NOMO-1 (cell line): ENCODE data around the gene RCC1.
"Not testable (repeated sequence)": the region's sequence is repeated elsewhere in the genome, so short reads cannot be mapped to it uniquely, and the experiment has no call there.

Experiments
- DNase-seq, 2 experiments: peaks; one replicate each; lab custom pipeline; 2025; ENCODE audit not compliant: unreplicated experiment in 2 of 2; lab: John Stamatoyannopoulos, UW

The RCC1 gene

GRCh38 chr1:28540651-28541050 is 34.8 kb downstream of the RCC1 start:
- DNase-seq: no peak

- DNase-seq: not testable (repeated sequence)
These were observed 35.7 kb downstream of the RCC1 start for GRCh38 chr1:28541414-28542015.

GRCh38 chr1:28545246-28545628 is 39.4 kb downstream of the RCC1 start:
- DNase-seq: no peak

- no peak for DNase-seq
These were observed 42.5 kb downstream of the RCC1 start for GRCh38 chr1:28548318-28548717.

- no peak for DNase-seq
These were observed 45.5 kb downstream of the RCC1 start for GRCh38 chr1:28551381-28551780.

- DNase-seq: peak; percentile 95 to 96
These were observed 47.2 kb downstream of the RCC1 start, which contains the start of gene TRNAU1AP for GRCh38 chr1:28552758-28553663. TRNAU1AP (plus strand) TSS chr1:28553085; CDS start chr1:28553111, 26 bp downstream.

GRCh38 chr1:28560886-28561285 is 55.0 kb downstream of the RCC1 start:
- DNase-seq: no peak

- DNase-seq: no peak
These were observed 58.5 kb downstream of the RCC1 start for GRCh38 chr1:28564310-28564709.

GRCh38 chr1:28565040-28565439 is 59.2 kb downstream of the RCC1 start:
- DNase-seq: no peak

- no peak for DNase-seq
These were observed 59.9 kb downstream of the RCC1 start for GRCh38 chr1:28565726-28566125.

GRCh38 chr1:28566931-28567330 is 61.1 kb downstream of the RCC1 start:
- no peak for DNase-seq

- DNase-seq: no peak
These were observed 66.1 kb downstream of the RCC1 start for GRCh38 chr1:28571911-28572310.

GRCh38 chr1:28572891-28573290 is 67.0 kb downstream of the RCC1 start:
- not testable (repeated sequence) for DNase-seq

GRCh38 chr1:28573564-28573963 is 67.7 kb downstream of the RCC1 start:
- DNase-seq: no peak

GRCh38 chr1:28577052-28577678 is 71.3 kb downstream of the RCC1 start:
- DNase-seq: no peak

GRCh38 chr1:28577738-28578536 is 72.1 kb downstream of the RCC1 start:
- no peak for DNase-seq

- no peak for DNase-seq
These were observed 72.9 kb downstream of the RCC1 start for GRCh38 chr1:28578696-28579218.

GRCh38 chr1:28579401-28579800 is 73.6 kb downstream of the RCC1 start:
- DNase-seq: no peak

GRCh38 chr1:28580722-28581530 is 75.1 kb downstream of the RCC1 start:
- peak; percentile 29 to 51 for DNase-seq
